ENCODE results near the gene GTPBP6. TPM values are rescaled to one million over a fixed set of nuclear protein-coding genes. Genes with fewer than 3 reads are reported as not detected.
A peak's percentile ranks its signal among the peaks of the same experiment; 100 is the strongest.
"Not testable (repeated sequence)": the region's sequence is repeated elsewhere in the genome, so short reads cannot be mapped to it uniquely, and the experiment has no call there.

Gene GTPBP6
- polyA plus RNA-seq, 1 donor = 62.7 TPM

DNA sequence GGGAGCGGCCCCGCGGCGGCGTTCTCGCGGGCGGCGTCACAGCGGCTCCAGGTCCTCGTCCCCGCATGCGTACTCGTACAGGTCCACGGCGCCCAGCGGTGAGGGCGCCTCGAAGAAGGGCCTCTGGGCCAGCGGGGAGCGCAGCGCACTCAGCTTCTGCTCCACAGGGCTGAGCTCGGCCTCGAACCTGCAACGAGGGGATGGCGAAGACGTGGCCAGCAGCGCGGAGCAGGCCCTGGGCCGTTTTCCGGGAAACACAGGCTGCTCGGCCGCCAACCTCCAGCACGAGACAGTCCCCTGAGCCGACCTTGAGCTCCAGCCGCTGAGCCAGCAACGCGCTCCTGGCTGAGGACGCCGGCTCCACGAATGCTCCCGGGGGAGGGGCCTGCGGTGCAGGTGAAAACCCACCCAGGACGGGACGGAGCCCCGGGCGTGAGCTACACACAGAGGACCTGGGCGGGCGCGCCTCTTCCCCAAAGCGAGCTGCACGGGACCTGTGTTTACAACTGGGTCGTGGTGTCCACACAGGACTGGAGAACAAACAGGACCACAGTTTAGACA lies 15.8 kb upstream of the GTPBP6 start:
- DNase-seq = no peak

DNA sequence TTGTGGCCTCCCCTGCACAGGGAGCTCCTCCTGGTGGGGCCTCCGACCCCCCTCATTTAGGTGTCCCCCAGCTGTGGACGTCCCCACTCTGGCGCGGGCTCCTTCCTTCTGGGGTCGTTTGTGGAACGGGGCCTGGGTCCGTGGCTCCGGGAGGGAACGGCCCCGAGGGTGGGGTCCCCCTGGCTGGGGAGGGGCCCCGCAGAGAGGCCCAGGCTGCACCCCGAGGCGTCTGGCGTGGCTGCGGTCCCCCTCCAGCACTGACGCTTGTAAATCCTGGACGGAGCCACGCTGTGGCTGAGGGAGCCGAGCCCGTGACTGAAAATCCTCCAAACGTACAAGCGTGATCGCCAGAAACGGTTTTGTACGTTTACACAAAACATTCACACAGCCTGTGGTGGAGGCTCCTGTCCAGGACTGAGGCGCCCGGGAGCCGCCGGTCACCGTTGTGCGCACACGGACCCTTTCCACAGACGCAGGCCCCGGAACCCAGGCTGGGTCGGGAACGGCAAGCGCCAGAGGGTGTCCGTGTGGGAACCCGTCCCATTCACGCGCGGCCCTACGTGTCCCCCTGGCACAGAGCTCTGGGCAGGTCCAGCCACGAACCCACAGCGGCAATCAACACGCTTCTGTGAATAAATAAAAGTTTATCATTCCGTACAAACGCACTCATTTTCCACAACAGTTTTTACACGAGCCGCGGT lies 15.2 kb upstream of the GTPBP6 start:
- no peak for DNase-seq

- DNase-seq = no peak
Observed at GRCh38 chrX:332916-333610, 14.5 kb upstream of the GTPBP6 start.

DNA sequence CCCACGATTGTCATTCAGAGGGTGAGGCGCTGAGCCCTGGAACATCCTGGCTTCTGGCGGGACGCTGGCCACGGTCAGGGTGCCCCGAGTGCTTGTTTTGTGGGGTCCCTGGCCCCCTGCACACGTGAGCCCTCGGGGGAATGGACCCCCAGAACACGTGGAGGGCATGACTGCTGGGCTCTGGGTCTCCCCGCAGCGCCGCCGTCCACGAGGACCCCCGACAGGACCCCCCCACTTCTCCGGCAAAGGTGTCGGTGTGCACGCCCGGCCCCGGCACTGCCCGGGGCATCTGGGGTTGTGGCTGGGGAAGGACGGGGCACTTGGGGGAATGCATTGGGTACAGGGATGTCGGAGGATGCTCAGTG lies 13.9 kb upstream of the GTPBP6 start:
- no peak for DNase-seq

DNA sequence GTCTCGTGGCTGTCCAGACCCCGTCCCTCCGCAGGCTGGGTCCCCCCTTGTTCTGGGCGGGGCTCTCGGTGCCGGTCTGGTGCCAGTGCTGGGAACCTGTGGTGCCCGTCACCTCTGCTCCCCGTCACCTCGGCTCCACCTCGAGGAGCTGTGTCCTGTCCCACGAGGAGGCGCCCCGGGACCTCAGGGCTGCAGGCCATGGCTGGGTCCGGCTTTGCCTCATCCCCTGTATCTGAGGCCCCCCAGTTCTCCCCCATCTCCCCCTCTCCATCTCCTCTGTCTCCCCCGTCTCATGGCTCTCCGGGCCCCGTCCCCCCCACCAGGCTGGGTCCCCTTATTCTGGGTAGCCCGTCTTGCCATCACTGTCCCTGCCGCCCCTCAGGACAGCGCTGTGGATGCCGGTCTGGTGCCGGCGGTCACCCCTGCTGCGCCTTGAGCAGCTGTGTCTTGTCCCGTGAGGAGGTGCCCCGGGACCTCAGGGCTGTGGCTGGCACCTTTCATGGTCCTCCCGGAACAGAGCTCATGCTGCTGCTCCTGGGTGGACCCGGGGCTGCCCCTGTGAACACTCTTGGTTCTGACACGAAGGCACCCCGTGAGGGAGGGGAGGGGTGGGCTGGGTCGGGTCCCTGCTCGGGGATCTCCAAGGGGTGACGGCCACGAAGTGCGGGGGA lies 13.4 kb upstream of the GTPBP6 start:
- DNase-seq = no peak

- no peak for DNase-seq
Observed at GRCh38 chrX:331151-331824, 12.7 kb upstream of the GTPBP6 start.

DNA sequence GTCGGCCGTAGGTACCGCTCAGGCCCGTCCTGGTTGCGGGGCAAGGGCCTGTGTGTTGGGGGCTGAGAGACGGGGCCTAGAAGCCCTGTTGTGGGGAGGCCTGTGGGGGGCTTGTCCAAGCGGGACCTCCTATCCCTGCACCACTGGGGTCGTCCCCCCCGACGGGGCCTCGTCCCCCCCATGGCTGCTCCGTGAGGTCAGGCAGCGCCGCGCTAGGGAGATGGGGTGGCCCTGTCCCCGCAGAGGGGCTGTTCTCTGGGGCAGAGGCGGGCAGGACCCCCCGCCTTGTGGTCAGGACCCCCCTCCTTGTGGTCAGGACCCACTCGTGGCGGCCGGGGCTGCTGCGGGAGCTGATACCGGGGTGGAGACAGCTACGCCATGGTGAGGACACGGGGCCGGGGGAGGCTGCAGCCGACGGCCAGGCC lies 12.1 kb upstream of the GTPBP6 start:
- no peak for DNase-seq

DNA sequence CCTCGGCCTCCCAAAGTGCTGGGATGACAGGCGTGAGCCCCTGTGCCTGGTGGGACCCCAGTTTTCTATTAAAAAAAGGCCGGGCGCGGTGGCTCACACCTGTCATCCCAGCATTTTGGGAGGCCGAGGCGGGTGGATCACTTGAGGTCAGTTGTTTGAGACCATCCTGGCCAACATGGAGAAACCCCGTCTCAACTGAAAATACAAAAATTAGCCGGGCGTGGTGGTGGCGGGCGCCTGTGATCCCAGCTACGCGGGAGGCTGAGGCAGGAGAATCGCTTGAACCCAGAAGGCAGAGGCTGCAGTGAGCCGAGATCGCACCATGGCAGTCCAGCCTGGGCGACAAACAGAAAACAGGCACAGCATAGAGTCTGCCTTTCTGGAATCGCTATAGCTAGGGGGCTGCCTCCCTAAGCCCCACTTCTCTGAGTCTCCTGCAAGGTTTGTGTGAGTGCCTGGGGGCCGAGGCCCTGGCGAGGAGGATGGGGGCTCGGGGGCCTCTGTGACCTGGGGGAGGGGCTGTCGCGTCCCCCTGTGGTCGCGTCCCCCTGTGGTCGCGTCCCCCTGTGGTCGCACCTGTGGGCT lies 11.6 kb upstream of the GTPBP6 start:
- not testable (repeated sequence) for DNase-seq

DNA sequence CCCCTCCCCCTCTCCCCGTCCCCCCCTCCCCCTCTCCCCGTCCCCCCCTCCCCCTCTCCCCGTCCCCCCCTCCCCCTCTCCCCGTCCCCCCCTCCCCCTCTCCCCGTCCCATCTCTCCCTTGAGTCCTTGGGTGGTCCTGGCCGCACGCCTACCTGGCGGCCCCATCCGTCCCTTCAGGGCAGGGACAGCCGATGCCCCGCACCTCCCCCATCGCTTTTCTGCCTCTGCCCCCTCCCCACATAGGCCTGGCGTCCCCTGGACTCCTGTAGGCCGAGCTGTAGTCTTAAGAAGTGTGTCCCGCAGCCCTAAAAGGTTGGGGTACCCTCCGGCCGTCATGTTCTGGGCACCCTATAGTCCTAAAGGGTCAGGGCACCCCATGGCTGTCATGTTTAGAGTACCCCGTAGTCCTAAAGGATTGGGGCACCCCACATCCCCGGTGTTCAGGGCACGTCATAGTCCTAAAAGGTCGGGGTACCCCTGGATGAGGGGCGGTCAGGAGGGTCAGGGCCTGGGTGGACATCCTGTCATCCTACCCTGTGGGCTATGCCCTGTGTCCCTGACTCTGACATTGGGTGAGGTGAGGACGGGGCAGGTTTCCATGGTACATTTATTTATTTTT lies 10.8 kb upstream of the GTPBP6 start:
- DNase-seq = no peak

DNA sequence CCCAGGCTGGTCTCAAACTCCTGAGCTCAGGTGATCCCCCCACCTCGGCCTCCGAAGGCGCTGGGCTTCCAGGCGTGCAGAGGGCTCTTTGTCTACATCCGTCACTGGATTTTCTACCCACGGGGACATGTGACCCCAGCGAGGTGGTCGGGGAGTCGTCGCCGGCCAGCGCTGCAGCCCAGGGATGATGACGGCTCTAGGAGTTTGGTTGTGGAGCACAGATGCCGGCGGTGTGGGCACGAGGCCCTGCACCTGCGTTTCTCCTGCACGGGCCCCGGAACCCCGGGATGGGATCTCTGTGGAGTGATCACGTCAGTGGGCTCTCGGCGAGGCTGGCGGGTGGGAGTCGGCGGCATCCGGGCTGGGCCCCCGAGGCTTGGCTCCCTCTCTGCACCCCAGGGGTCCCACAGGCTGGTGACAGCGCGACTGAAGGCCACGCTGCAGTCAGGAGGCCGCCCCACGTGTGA lies 9.1 kb upstream of the GTPBP6 start:
- no peak for DNase-seq

DNA sequence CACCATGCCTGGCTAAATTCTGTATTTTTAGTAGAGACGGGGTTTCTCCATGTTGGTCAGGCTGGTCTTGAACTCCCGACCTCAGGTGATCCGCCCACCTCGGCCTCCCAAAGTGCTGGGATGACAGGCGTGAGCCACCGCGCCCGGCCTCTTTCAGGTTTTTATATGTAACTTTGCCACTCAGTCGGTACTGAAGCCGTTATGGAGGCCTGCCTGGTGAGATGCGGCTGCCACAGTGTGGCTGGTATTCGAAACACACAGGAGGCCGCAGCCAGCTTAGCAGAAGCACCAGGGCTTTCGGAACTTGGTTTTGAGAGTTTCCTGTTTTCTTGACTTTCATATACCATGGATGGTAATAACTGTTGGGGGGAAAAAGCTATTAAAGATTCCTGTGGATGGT lies 6.1 kb upstream of the GTPBP6 start:
- DNase-seq = not testable (repeated sequence)

DNA sequence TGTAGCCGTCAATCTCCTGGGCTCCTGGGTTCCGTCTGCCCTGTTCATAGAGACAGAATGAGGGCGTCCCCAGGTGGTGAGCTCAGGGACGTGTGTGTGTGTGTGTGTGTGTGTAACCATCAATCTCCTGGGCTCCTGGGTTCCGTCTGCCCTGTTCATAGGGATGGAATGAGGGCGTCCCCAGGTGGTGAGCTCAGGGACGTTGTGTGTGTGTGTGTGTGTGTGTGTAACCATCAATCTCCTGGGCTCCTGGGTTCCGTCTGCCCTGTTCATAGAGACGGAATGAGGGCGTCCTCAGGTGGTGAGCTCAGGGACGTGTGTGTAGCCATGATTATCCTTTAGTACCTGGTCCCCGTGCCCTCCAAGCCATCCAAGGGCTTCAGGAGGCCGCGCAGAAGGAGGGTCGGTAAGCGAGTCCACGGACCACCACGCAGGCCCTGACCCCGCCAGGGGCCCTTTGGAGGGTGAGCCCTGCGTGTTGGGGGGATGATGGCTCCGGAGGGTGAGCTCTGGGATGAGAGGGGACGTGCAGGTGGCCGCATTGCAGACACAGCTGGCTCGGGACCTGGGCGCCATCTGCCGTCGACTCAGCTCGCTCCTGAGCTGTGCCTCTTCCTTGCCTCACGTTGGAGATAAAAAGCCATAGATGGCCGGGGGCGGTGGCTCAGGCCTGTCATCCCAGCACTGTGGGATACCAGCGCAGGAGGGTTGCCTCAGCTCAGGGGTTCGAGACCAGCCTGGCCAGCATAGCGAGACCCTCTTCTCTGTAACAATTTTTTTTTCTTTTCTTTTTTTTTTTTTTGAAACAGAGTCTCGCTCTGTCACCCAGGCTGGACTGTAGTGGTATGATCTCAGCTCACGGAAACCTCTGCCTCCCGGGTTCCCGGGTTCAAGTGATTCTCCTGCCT lies 5.4 kb upstream of the GTPBP6 start:
- peak; percentile 45 for DNase-seq

- DNase-seq = no peak
Observed at GRCh38 chrX:320126-320783, 1.7 kb upstream of the GTPBP6 start.

- DNase-seq = no peak
Observed at GRCh38 chrX:319579-320125, 1.1 kb upstream of the GTPBP6 start.

DNA sequence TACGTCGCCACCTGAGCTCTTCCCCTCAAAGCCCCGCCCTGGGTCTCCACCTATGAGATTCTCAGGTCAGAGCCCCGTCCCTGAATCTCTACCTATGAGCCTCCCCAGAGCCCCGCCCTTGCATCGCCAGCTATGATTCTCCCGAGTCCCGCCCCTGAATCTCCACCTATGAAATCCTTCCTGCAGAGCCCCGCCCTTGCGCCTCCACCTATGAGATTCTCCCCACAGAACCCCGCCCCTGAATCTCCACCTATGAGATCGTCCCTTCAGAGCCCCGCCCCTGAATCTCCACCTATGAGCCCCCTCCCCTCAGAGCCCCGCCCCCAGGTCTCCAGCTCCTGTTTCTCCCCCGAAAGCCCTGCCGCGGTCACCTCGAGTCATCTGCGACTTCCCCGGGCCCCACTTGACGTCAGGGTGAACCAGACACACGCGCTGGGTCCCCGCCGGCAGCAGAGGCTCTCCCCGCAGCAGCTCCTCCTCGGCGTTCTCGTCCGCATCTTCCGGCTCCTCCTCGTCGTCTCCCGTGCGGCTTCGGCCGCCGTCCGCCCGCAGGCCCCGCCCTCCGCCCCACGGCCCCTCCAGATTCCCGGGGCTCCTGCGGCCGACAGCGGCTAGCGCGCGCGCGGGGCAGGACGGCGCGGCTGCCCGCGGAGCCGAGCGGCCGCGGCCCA lies 393 bp downstream of the GTPBP6 start:
- peak; percentile 94 for DNase-seq

DNA sequence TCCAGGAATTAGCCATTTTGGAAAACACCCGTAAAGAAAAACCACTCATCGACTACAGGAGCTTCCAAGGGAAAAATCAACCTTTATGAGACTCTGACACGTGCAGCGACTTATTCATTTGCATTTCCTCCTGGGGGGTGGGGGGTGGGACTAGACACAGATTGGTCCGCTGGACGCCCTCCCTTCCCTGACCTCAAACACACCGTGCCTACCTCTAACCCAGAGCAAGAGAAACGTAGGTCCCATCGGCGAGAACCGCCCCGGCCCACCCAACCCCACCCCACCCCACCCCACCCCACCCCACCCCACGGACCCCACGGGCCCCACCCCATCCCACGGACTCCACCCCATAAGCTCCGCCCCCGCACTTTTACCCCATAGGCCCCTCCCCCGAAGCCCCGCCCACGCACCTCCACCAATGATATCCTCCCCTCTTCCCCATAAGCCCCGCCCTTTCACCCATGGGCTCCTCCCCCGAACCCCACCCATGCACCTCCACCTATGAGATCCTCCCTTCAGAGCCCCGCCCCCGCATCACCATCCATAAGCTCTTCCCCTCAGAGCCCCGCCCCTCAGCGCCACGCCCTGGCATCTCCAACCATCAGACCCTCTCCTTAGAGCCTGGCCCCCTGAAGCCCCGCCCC lies 1.1 kb downstream of the GTPBP6 start:
- no peak for DNase-seq

DNA sequence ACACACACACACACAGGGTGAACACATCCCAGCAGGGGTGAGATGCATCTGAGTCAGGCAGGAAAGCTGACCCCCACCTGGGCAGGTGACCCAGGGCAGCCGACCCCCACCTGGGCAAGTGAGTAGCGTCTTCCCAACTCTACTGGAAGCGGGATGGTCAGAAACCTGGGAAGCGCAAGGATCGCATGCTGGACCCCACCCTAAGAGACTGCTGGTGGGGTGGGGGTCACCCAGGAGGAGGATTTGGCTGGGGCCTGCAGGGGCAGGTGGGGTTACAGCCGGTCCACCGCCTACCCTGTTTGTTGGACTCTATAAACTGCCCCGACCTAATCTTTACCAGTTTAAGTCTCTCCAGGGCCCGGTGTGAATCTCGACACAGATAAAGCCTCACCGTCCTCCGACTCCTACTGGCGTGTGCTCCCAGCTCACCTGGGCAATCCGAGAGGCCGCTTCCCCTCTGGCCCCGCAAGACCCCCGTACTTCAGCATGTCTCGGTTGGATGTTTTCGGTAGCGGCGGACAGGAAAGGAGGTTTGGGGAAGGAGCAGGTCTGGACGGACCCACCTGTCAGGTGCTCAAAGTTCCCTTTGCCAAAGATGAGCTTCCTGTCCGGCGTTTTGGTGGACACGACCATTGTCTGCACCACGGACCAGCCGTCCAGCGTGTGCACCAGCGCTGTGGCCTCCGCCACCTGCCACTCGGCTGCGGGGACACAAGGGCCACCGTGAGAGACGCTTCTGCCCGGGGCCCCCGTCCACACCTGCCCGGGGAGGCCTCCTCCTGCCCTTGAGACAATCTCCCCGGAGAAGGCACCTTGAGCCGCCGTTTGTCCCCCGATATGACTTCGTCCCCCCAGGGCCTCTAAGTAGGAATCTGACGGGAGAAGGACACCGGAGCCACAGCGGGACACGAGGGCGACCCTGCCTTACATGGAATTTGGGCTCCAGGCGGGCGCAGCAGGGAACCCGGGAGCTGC lies 2.0 kb downstream of the GTPBP6 start:
- DNase-seq = no peak

All from hindlimb muscle (tissue), 1 donor.